MM.1S (cell line): ENCODE data around the gene NUP214.
A peak's percentile ranks its signal among the peaks of the same experiment; 100 is the strongest.

Experiments
- DNase-seq: peaks from one replicate; pipeline ENCODE4 v3.0.0-alpha.2; 2015
- H2AFZ ChIP-seq: fragments of 300-600 bp; sonication (generic); 2 replicates; pipeline ENCODE4 v1.6.0; 2016; ENCODE audit warnings: antibody characterized with exemption, low read length
- H3F3A ChIP-seq: fragments of 300-600 bp; sonication (generic); 2 replicates; pipeline ENCODE4 v1.6.1; 2016; ENCODE audit warnings: mild to moderate bottlenecking, antibody characterized with exemption, low read length, moderate library complexity, mixed read lengths; ENCODE audit not compliant: insufficient read depth
- H3K27ac ChIP-seq: fragments of 300-600 bp; sonication (generic); 2 replicates; pipeline ENCODE4 v1.5.1; 2016; ENCODE audit warnings: mild to moderate bottlenecking, low read length
- H3K27me3 ChIP-seq: fragments of 300-600 bp; sonication (generic); replicated peaks from 2 replicates; pipeline ENCODE4 v1.6.0; 2016; ENCODE audit warnings: low read length; ENCODE audit not compliant: insufficient read depth
- H3K36me3 ChIP-seq: fragments of 300-600 bp; sonication (generic); replicated peaks from 2 replicates; pipeline ENCODE4 v1.6.1; 2016; ENCODE audit warnings: mild to moderate bottlenecking, low read length, mixed read lengths; ENCODE audit not compliant: insufficient read depth
- H3K4me1 ChIP-seq: fragments of 300-600 bp; sonication (generic); 2 replicates; pipeline ENCODE4 v1.6.1; 2016; ENCODE audit warnings: low read length, mixed read lengths
- H3K4me2 ChIP-seq: fragments of 300-600 bp; sonication (generic); 2 replicates; pipeline ENCODE4 v1.6.0; 2016; ENCODE audit warnings: low read depth, low read length
- H3K4me3 ChIP-seq: fragments of 300-600 bp; sonication (generic); 2 replicates; pipeline ENCODE4 v1.5.1; 2016; ENCODE audit warnings: low read length, mixed read lengths
- H3K79me2 ChIP-seq: fragments of 300-600 bp; sonication (generic); 2 replicates; pipeline ENCODE4 v1.6.1; 2016; ENCODE audit warnings: mixed run types, low read length, mixed read lengths
- H3K9ac ChIP-seq: fragments of 300-600 bp; sonication (generic); 2 replicates; pipeline ENCODE4 v1.6.1; 2016; ENCODE audit warnings: low read length, mixed read lengths
- H3K9me2 ChIP-seq: fragments of 300-600 bp; sonication (generic); replicated peaks from 2 replicates; pipeline ENCODE4 v1.6.1; 2016; ENCODE audit warnings: mild to moderate bottlenecking, low read length, mixed read lengths; ENCODE audit not compliant: insufficient read depth
- H3K9me3 ChIP-seq: fragments of 300-600 bp; sonication (generic); replicated peaks from 2 replicates; pipeline ENCODE4 v1.6.1; 2016; ENCODE audit warnings: mild to moderate bottlenecking, low read length, mixed read lengths; ENCODE audit not compliant: insufficient read depth
- H4K20me1 ChIP-seq: fragments of 300-600 bp; sonication (generic); 2 replicates; pipeline ENCODE4 v1.6.1; 2016; ENCODE audit warnings: mild to moderate bottlenecking, low read length, moderate library complexity, mixed read lengths; ENCODE audit not compliant: insufficient read depth
- EZH2 ChIP-seq: fragments of 300-600 bp; sonication (generic); optimal IDR thresholded peaks from 2 replicates; pipeline ENCODE3; 2017; ENCODE audit warnings: low read depth, mild to moderate bottlenecking, antibody characterized with exemption, low read length, mixed read lengths
- EZH2phosphoT487 ChIP-seq: fragments of 300-600 bp; sonication (generic); IDR thresholded peaks from 2 replicates; pipeline ENCODE4 v1.6.1; 2018; ENCODE audit warnings: antibody characterized with exemption, low read length
- TF ChIP-seq, protein P1 (sequence below): fragments of 300-600 bp; sonication (generic); IDR thresholded peaks from 2 replicates; pipeline ENCODE4 v1.5.1; 2016; ENCODE audit warnings: antibody characterized with exemption, low read length, mixed read lengths

The NUP214 gene

DNA sequence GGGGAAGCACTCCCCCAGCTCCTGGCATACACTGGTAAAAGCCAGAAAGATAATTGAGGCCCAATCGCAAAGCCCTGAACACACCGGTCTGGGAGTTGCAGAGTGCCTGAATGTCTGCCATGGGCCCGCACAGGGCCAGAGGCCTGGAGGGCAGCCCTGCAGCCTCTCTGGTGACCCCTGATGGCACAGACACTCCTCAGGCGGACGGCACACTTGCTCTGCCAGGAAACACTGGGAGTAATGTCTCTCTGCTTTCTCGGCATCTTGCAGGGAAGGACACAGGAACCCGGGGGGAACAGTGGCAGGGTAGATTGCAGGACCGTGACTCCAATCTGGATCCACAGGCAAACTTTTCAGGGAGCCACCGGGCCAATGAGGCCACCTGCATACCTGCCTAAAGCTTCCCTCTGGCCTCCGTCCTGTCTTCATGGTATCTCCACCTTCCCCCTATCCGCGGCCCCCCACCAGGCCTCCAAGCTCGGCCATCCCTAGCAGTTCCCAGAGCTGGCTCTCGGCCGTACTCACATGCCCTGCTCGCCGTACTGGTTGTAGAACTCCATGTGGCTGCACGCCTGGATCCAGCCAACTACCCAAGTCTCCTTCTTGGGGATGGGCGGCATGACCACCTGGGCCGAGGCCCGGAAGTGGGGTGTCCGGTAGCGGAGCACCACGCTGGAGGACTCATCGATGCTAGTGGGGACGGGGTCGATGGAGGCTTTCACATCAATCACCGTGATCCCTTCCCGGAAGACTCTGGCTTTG, 150.1 kb downstream of the NUP214 start:
- H3K79me2 ChIP-seq = peaks cover 60% of the 10 kb centered on the region
- peak overlapping the region; percentile 91 for H3K9ac ChIP-seq

DNA sequence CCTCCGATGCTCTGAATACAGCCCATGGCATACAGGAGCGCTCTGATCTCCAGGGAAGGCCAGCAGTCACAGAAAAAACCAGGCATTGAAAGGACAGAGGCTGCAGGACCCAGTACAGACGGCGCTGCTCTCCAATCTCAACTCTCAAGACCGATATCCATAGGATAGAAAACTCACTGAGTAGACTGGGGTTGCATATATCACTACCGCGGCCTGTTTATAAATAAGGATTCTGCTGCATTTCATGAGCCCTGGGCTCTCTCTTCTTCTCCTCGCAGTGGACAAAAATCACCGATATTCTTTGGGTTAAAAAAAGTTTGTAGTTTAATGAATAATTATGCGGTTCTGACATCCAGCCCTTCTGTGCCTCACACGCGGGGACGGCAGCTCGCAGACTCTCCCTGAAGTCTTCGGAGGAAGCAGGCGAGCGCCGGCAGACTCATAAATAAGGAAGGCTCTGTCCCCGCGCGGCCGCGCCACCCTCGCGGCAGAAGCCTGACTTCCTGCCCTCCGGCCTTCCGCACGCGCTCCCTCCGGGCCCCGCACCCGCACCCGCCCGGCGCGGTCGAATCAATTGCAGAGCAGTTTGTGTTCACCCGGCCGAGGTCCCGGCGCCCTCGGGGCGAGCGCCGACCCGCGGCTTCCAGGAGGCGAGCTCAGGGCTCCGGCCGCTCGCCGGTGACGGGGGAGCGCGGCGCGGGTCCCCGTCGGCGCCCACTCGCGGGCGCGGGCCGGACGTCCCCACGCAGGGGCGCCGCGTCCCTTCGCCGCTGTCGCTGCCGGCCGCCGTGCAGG, 150.9 kb downstream of the NUP214 start, which contains the start of gene FAM78A:
FAM78A (minus strand) TSS at position 417 of the 795 bp plus-strand sequence; CDS start at position 86, 331 bp downstream.
- H3K79me2 ChIP-seq = peaks cover 52% of the 10 kb centered on the region
- peak within 1 kb of the TSS; percentile 72 for H2AFZ ChIP-seq
- peaks cover 14% of the 10 kb centered on the region for H3K27me3 ChIP-seq
- H4K20me1 ChIP-seq = no peaks in the 10 kb centered on the region
- H3K9me2 ChIP-seq = no peaks in the 10 kb centered on the region
- TF ChIP-seq, protein P1, sequence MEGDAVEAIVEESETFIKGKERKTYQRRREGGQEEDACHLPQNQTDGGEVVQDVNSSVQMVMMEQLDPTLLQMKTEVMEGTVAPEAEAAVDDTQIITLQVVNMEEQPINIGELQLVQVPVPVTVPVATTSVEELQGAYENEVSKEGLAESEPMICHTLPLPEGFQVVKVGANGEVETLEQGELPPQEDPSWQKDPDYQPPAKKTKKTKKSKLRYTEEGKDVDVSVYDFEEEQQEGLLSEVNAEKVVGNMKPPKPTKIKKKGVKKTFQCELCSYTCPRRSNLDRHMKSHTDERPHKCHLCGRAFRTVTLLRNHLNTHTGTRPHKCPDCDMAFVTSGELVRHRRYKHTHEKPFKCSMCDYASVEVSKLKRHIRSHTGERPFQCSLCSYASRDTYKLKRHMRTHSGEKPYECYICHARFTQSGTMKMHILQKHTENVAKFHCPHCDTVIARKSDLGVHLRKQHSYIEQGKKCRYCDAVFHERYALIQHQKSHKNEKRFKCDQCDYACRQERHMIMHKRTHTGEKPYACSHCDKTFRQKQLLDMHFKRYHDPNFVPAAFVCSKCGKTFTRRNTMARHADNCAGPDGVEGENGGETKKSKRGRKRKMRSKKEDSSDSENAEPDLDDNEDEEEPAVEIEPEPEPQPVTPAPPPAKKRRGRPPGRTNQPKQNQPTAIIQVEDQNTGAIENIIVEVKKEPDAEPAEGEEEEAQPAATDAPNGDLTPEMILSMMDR = no peak
- TF ChIP-seq EZH2 (no peak), EZH2phosphoT487 (no peak)
- H3K9ac ChIP-seq = peak within 1 kb of the TSS; percentile 91
- H3F3A ChIP-seq = peaks cover 34% of the 10 kb centered on the region
- H3K27ac ChIP-seq = peak within 1 kb of the TSS; percentile 84; the same call in 1 of the 2 replicates
- H3K4me2 ChIP-seq = peak within 1 kb of the TSS; percentile 92
- H3K36me3 ChIP-seq = no peaks in the 10 kb centered on the region
- peak; percentile 61 for DNase-seq
- H3K9me3 ChIP-seq = no peaks in the 10 kb centered on the region
- H3K4me1 ChIP-seq = peaks cover 22% of the 10 kb centered on the region
- H3K4me3 ChIP-seq = peak within 1 kb of the TSS; percentile 93

More for the DNA sequence above, 150.1 kb downstream of the NUP214 start:
- Histone ChIP-seq H2AFZ (peak overlapping the region; percentile 72), H3K4me3 (peak overlapping the region; percentile 93), H4K20me1 (no peaks in the 10 kb centered on the region), H3K4me1 (peaks cover 23% of the 10 kb centered on the region), H3K9me3 (no peaks in the 10 kb centered on the region), H3K9me2 (no peaks in the 10 kb centered on the region), H3K4me2 (peak overlapping the region; percentile 92), H3K27ac (peak overlapping the region; percentile 84; the same call in 1 of the 2 replicates), H3K27me3 (peaks cover 6% of the 10 kb centered on the region; the same call in 1 of the 2 replicates), H3K36me3 (no peaks in the 10 kb centered on the region), H3F3A (peaks cover 34% of the 10 kb centered on the region)
- TF ChIP-seq, protein P1 = peak; percentile 78
- TF ChIP-seq EZH2 = no peak
- DNase-seq = peak; percentile 78

DNA sequence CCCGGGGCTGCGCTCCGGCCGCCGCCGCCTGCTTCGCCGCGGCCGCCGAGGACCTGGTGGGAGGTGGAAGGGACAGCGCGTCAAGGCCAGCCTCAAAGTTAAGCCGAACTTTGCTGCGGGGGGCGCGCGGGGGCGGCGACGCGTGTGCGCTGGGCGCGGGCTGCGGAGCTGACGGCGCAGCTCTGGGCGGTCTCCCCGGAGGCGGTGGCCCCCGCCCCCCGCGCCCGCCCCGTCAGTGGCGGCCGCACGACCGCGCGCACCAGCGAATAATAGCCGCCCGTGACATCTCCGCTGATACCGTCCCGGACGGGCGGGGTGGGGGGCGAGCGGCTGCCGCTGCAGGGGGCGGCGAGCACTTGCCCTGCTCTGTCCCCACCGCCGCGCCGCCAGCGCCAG, 151.5 kb downstream of the NUP214 start:
- Histone ChIP-seq H3F3A (peaks cover 34% of the 10 kb centered on the region), H3K9me3 (no peaks in the 10 kb centered on the region), H3K9me2 (no peaks in the 10 kb centered on the region), H3K9ac (peak overlapping the region; percentile 37; the same call in 1 of the 2 replicates), H3K27me3 (peaks cover 19% of the 10 kb centered on the region), H3K4me1 (peaks cover 16% of the 10 kb centered on the region), H3K79me2 (peaks cover 46% of the 10 kb centered on the region), H3K27ac (no peak overlapping the region), H3K4me3 (peak overlapping the region; percentile 66), H3K36me3 (no peaks in the 10 kb centered on the region), H4K20me1 (no peaks in the 10 kb centered on the region), H2AFZ (no peak overlapping the region), H3K4me2 (peak overlapping the region; percentile 73)
- peak; percentile 27 for DNase-seq
- TF ChIP-seq, protein P1 = no peak
- no peak for TF ChIP-seq EZH2
- no peak for TF ChIP-seq EZH2phosphoT487
